ENCODE results near the gene ACCSL.

DNA sequence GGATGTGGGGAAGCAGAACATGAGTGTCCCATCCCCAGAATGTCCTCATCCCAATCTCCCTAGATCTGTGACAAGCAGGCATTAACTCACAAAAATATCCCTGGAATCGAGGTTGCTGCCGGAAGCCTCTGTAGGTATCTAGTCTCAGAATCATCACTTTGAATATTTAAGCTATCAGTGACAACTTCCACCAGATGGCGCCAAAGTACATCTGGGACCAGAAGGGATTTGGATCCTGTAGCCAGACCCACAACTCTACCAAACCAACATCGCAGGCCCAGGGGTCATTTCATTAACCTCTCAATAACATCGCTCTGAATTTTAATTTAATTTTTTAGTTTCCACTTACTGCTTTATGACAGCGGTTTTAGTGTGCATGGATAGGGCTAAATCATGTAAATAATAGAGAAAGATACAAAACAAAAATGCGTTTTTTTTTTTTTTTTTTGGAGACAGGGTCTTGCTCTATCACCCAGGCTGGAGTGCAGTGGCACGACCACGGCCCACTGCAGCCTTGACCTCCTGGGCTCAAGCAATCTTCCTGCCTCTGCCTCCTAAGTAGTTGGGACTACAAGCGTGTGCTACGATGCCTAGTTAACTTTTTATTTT is 46.6 kb downstream of the ACCSL start:
- TF ChIP-seq, protein P1, sequence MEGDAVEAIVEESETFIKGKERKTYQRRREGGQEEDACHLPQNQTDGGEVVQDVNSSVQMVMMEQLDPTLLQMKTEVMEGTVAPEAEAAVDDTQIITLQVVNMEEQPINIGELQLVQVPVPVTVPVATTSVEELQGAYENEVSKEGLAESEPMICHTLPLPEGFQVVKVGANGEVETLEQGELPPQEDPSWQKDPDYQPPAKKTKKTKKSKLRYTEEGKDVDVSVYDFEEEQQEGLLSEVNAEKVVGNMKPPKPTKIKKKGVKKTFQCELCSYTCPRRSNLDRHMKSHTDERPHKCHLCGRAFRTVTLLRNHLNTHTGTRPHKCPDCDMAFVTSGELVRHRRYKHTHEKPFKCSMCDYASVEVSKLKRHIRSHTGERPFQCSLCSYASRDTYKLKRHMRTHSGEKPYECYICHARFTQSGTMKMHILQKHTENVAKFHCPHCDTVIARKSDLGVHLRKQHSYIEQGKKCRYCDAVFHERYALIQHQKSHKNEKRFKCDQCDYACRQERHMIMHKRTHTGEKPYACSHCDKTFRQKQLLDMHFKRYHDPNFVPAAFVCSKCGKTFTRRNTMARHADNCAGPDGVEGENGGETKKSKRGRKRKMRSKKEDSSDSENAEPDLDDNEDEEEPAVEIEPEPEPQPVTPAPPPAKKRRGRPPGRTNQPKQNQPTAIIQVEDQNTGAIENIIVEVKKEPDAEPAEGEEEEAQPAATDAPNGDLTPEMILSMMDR (IDR thresholded peaks at IDR 0.05), result peak; percentile 82
- no peak for TF ChIP-seq EZH2 (IDR thresholded peaks at IDR 0.05; ENCODE audit: borderline replicate concordance, insufficient read depth, low read depth, low read length, poor library complexity, severe bottlenecking)

All from B cell (primary cell).